HG03460 (cell line): Measurements from ENCODE around the gene SEC31A.

Experiments
- ATAC-seq: cut with Tn5 transposase; IDR thresholded peaks from one replicate; pipeline ENCODE4 v1.9.1; 2021; ENCODE audit not compliant: unreplicated experiment

Gene SEC31A

GRCh38 chr4:82775243-82775642 lies 115.7 kb downstream of the SEC31A start:
- no peak for ATAC-seq

DNA sequence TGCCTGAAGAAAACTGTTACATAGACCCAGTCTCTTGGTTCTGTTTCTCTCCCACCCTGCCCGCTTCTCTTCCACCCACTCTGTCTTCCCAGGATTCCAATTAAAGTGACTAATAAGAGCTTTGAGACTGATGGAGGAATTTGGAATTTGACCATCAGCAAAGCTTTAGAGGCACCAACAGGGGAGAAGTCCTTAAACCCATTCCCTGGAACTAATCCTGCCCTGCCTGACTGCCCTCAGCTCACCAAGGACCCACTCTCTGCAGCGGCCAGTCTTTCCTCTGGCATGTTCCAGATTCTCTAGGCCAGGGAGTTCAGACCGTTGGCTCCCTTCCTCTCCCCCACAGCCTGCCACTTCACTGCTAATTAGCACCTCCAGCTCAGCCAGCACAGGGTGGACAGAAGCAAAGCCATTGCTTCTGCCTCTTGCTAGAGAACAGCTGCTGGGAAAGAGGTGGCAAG lies 116.2 kb downstream of the SEC31A start:
- ATAC-seq = no peak

DNA sequence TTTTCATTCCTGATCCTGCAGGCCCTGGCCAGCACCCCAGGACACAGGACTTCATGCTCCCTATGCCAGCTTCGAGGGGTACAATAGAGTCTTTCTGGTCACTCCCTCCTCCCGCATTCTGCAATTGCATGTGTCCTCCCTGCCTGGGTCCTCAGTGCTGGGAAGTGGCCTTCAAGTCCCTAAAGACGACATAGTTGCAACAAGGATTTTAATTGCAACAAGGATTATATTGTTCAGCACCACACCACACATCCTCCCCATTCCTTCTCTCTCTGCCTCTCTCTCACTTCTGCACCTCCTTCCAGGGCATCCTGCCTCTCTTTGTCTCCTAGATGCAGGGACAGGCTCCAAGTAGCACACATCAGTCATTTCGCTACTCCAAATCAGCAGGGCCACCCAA lies 117.9 kb downstream of the SEC31A start:
- no peak for ATAC-seq

DNA sequence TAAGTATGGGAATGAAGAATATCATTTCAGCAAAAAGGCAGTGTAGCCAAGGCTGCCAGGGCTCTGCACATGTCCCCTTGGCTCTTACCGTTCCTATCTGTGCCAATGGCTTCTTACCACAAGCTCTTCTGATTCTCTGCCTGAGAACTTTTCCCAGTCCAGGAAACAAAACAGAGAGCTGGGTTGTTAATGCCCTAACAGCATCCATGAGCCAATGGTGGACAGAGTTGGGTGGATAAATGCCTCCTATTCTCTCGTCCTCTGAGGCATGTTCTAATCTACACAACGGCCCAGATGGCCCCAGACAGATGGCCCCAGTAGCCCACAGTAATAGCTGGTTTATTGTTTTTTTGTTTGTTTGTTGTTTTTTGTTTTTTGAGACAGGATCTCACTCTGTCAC lies 120.3 kb downstream of the SEC31A start:
- ATAC-seq = no peak
